OCI-LY7 (cell line): ENCODE measurements around the gene MICB. TPM values are rescaled to one million over a fixed set of nuclear protein-coding genes. Genes with fewer than 3 reads are reported as not detected.

Experiments
- BruUV-seq: library from RNA; stranded (reverse); fragments of 400-500 nt; replicated peaks from 2 replicates; lab custom pipeline; 2021; lab: Mats Ljungman, UMichigan
- CTCF ChIA-PET: fragments of 300-600 bp; sonication (Branson Sonifier 250); formaldehyde crosslinking; loops from one replicate; lab custom pipeline; 2022; ENCODE audit warnings: antibody characterized with exemption; ENCODE audit not compliant: unreplicated experiment; lab: Charles Lee
- POLR2A ChIA-PET: fragments of 300-600 bp; sonication (Branson Sonifier 250); formaldehyde crosslinking; loops from one replicate; lab custom pipeline; 2022; ENCODE audit warnings: antibody characterized with exemption; lab: Charles Lee
- DNase-seq: peaks from one replicate; pipeline ENCODE4 v3.0.0-alpha.2; 2015; ENCODE audit warnings: low spot score
- H2AFZ ChIP-seq: fragments of 200-600 bp; sonication (generic), shearing (Covaris generic); 2 replicates; pipeline ENCODE4 v1.6.1; 2014; ENCODE audit warnings: mild to moderate bottlenecking, antibody characterized with exemption, low read length, moderate library complexity
- H3K27ac ChIP-seq: fragments of 200-600 bp; sonication (generic); 2 replicates; pipeline ENCODE4 v1.5.1; 2014; ENCODE audit warnings: mixed run types, low read depth, mild to moderate bottlenecking, moderate library complexity, low read length, inconsistent platforms; ENCODE audit not compliant: poor library complexity, severe bottlenecking
- H3K36me3 ChIP-seq: fragments of 200-600 bp; sonication (generic); 2 replicates; pipeline ENCODE4 v1.6.1; 2014; ENCODE audit warnings: mild to moderate bottlenecking, antibody characterized with exemption, low read length, moderate library complexity, mixed read lengths; ENCODE audit not compliant: insufficient read depth
- H3K4me1 ChIP-seq: fragments of 200-600 bp; sonication (generic); 2 replicates; pipeline ENCODE4 v1.5.1; 2014; ENCODE audit warnings: mild to moderate bottlenecking, low read length; ENCODE audit not compliant: insufficient read depth, poor library complexity, severe bottlenecking
- H3K4me2 ChIP-seq: fragments of 200-600 bp; sonication (generic); 2 replicates; pipeline ENCODE4 v1.6.1; 2014; ENCODE audit warnings: mild to moderate bottlenecking, low read length
- H3K4me3 ChIP-seq: fragments of 200-600 bp; sonication (generic); 2 replicates; pipeline ENCODE4 v1.5.1; 2014; ENCODE audit warnings: mild to moderate bottlenecking, low read depth, low read length; ENCODE audit not compliant: poor library complexity, severe bottlenecking
- H3K79me2 ChIP-seq: fragments of 200-600 bp; sonication (generic); 2 replicates; pipeline ENCODE4 v1.6.1; 2016; ENCODE audit warnings: low read depth, mild to moderate bottlenecking, low read length, moderate library complexity, mixed read lengths; ENCODE audit not compliant: insufficient read depth
- H3K9me2 ChIP-seq: fragments of 200-600 bp; sonication (generic); 2 replicates; pipeline ENCODE4 v1.6.1; 2016; ENCODE audit warnings: mild to moderate bottlenecking, low read length, mixed read lengths; ENCODE audit not compliant: insufficient read depth
- H3K9me3 ChIP-seq: fragments of 200-600 bp; sonication (generic); 2 replicates; pipeline ENCODE4 v1.6.1; 2014; ENCODE audit warnings: mild to moderate bottlenecking, mixed run types, low read length, mixed read lengths
- H4K20me1 ChIP-seq: fragments of 200-600 bp; sonication (generic); 2 replicates; pipeline ENCODE4 v1.6.1; 2014; ENCODE audit warnings: mild to moderate bottlenecking, antibody characterized with exemption, low read length, moderate library complexity, mixed read lengths; ENCODE audit not compliant: insufficient read depth
- EZH2phosphoT487 ChIP-seq: fragments of 200-600 bp; sonication (generic); IDR thresholded peaks from 2 replicates; pipeline ENCODE4 v1.6.1; 2018; ENCODE audit warnings: low read depth, borderline replicate concordance, mild to moderate bottlenecking, mixed run types, antibody characterized with exemption, low read length, moderate library complexity, mixed read lengths
- intact Hi-C: fragments of 100-400 bp; cut with micrococcal nuclease; formaldehyde crosslinking; loops from one replicate; pipeline ENCODE4 v1.10.0; 2022; ENCODE audit not compliant: unreplicated experiment
- total RNA-seq, 2 experiments: library from RNA; depleted of rRNA in 1 of 2; stranded (reverse); fragments of >200 nt in 1 of 2; shearing (Covaris generic) in 1 of 2; gene quantifications; 2 replicates each; pipeline ENCODE4 v1.2.3, GENCODE V29; 2014 to 2022
- TF ChIP-seq, protein P1 (sequence below): fragments of 200-600 bp; sonication (generic); conservative IDR thresholded peaks from 2 replicates; pipeline ENCODE4 v1.5.1; 2014; ENCODE audit warnings: mild to moderate bottlenecking, antibody characterized with exemption, low read length, moderate library complexity, mixed read lengths

The MICB gene
- total RNA-seq, 2 experiments from 2014 or later = 26.3 to 32.4 TPM

- ChIA-PET CTCF (no interaction called here), POLR2A (interaction anchor here (0.7 kb wide), 1 partner anchor 225 kb away, joined by 3 read pairs; no protein-coding TSS in a partner anchor)
- no TSS peak for BruUV-seq
- Histone ChIP-seq H3K79me2 (no peaks in the 10 kb centered on the region), H3K27ac (no peak overlapping the region), H3K4me1 (no peaks in the 10 kb centered on the region), H3K36me3 (peaks cover 33% of the 10 kb centered on the region), H2AFZ (no peak overlapping the region), H4K20me1 (no peaks in the 10 kb centered on the region), H3K4me3 (no peak overlapping the region), H3K4me2 (no peak overlapping the region), H3K9me2 (no peaks in the 10 kb centered on the region), H3K9me3 (no peaks in the 10 kb centered on the region)
- intact Hi-C loops = no loop called here
- no peak for DNase-seq
- TF ChIP-seq, protein P1, sequence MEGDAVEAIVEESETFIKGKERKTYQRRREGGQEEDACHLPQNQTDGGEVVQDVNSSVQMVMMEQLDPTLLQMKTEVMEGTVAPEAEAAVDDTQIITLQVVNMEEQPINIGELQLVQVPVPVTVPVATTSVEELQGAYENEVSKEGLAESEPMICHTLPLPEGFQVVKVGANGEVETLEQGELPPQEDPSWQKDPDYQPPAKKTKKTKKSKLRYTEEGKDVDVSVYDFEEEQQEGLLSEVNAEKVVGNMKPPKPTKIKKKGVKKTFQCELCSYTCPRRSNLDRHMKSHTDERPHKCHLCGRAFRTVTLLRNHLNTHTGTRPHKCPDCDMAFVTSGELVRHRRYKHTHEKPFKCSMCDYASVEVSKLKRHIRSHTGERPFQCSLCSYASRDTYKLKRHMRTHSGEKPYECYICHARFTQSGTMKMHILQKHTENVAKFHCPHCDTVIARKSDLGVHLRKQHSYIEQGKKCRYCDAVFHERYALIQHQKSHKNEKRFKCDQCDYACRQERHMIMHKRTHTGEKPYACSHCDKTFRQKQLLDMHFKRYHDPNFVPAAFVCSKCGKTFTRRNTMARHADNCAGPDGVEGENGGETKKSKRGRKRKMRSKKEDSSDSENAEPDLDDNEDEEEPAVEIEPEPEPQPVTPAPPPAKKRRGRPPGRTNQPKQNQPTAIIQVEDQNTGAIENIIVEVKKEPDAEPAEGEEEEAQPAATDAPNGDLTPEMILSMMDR = no peak
- TF ChIP-seq EZH2phosphoT487 = no peak
Measured at GRCh38 chr6:31513456-31514165, 15.7 kb downstream of the MICB start.

DNA sequence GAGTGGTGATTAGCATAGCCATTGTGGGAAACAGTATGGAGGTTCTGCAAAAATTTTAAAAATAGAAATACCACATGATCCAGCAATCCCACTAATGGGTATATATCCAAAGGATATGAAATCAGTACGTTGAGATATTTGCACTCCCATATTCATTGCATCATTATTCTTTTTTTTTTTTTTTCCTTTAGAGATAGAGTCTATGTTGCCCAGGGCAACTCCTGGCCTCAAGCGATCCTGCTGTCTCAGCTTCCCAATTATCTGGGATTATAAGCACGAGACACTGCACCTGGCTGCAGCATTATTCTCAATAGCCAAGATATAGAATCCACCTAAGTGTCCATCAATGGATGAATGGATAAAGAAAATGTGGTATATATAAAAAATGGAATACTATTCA is 23.9 kb downstream of the MICB start:
- H3K4me3 ChIP-seq = no peak overlapping the region
- TF ChIP-seq EZH2phosphoT487 = no peak
- TF ChIP-seq, protein P1 = no peak
- CTCF ChIA-PET = no interaction called here
- intact Hi-C loops = no loop called here
- H3K79me2 ChIP-seq = no peaks in the 10 kb centered on the region
- no peak for DNase-seq
- POLR2A ChIA-PET = no interaction called here
- H3K9me3 ChIP-seq = no peaks in the 10 kb centered on the region
- no peaks in the 10 kb centered on the region for H3K4me1 ChIP-seq
- no peak overlapping the region for H3K27ac ChIP-seq
- BruUV-seq = no TSS peak
- H2AFZ ChIP-seq = no peak overlapping the region
- no peak overlapping the region for H3K4me2 ChIP-seq
- no peaks in the 10 kb centered on the region for H3K9me2 ChIP-seq
- no peaks in the 10 kb centered on the region for H3K36me3 ChIP-seq
- no peaks in the 10 kb centered on the region for H4K20me1 ChIP-seq

GRCh38 chr6:31525553-31525931 is 27.6 kb downstream of the MICB start:
- H3K36me3 ChIP-seq = peaks cover 24% of the 10 kb centered on the region
- no peak overlapping the region for H3K4me2 ChIP-seq
- H3K9me3 ChIP-seq = no peaks in the 10 kb centered on the region
- H3K9me2 ChIP-seq = no peaks in the 10 kb centered on the region
- no peaks in the 10 kb centered on the region for H3K79me2 ChIP-seq
- TF ChIP-seq EZH2phosphoT487 = no peak
- TF ChIP-seq, protein P1 = no peak
- H3K4me3 ChIP-seq = no peak overlapping the region
- intact Hi-C loops = no loop called here
- DNase-seq = no peak
- H4K20me1 ChIP-seq = no peaks in the 10 kb centered on the region
- no peaks in the 10 kb centered on the region for H3K4me1 ChIP-seq
- H2AFZ ChIP-seq = no peak overlapping the region
- ChIA-PET POLR2A (interaction anchor here (1.2 kb wide), 1 partner anchor 9 kb away, joined by 3 read pairs; no protein-coding TSS in a partner anchor), CTCF (no interaction called here)
- no TSS peak for BruUV-seq
- no peak overlapping the region for H3K27ac ChIP-seq
